NT2/D1 (cell line): ENCODE data around the gene FAM227B.

Experiments
- SUZ12 ChIP-seq: IDR thresholded peaks from 2 replicates; pipeline ENCODE4 v1.6.1; 2011; ENCODE audit not compliant: insufficient read length, insufficient read depth; ENCODE audit errors: extremely low read depth
- YY1 ChIP-seq: IDR thresholded peaks from 2 replicates; pipeline ENCODE4 v1.6.1; 2011; ENCODE audit not compliant: insufficient read length, insufficient read depth
- ZNF274 ChIP-seq: IDR thresholded peaks from 2 replicates; pipeline ENCODE4 v1.6.1; 2011; ENCODE audit warnings: mild to moderate bottlenecking, low read depth, low read length

DNA sequence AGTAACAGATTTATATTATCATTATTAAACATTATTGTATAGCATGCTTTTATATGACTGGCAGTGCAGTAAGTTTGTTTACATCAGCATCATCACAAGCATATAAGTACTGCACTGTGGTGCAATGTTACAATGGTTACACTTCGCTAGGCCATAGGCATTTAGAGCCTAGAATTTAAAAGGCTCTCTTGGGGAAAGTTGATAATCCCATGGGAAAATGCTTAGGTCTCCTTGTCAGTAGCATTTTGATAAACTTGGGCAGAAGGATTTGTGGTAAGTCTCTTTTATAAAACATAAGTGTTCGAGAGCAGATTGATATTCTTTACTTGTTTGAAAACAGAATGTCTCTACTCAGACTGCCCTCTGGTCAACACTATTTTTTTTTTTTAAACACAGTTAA is 7.8 kb upstream of the FAM227B start:
- no peak for TF ChIP-seq YY1
- TF ChIP-seq ZNF274, result no peak
- TF ChIP-seq SUZ12, result no peak
